Liver (tissue), 3 donors: ENCODE data around the gene YKT6.

Experiments used
- RAD21 ChIP-seq, 2 donors: IDR thresholded peaks; 2 replicates each; pipeline ENCODE4 v1.6.1; 2016; ENCODE audit warnings: antibody characterized with exemption in 2 of 2, mild to moderate bottlenecking in 2 of 2
- TF ChIP-seq, protein P1 (sequence below): fragments of 150-350 bp; IDR thresholded peaks from 2 replicates; pipeline ENCODE4 v1.5.1; 2017; ENCODE audit warnings: improper control_type of control experiment, low read depth, low read length; ENCODE audit not compliant: missing input control
- TF ChIP-seq, protein P2 (sequence below): IDR thresholded peaks from 2 replicates; pipeline ENCODE4 v1.6.1; 2016; ENCODE audit warnings: antibody characterized with exemption
- donor health status: healthy.
- donor health status: healthy.

DNA sequence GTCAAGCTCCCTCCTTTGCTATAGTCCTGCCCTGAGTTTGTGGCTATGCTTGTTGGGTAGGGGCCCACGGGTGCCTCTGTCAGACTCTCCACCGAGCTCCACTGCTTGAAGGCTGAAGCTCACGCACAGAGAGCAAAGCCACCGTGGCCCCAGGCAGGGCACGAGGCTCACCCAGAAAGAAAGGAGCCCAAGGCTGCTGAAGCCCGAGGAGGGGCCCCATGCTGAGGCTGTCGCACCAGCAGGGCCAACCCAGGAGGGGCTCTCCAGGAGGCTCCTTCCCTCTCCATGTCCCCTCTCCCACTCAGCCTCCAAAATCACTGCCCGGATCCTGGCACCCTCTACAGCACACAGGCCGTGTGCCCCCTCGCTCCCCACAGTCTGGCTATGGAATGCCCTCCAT is 50.5 kb downstream of the YKT6 start:
- TF ChIP-seq, protein P1, sequence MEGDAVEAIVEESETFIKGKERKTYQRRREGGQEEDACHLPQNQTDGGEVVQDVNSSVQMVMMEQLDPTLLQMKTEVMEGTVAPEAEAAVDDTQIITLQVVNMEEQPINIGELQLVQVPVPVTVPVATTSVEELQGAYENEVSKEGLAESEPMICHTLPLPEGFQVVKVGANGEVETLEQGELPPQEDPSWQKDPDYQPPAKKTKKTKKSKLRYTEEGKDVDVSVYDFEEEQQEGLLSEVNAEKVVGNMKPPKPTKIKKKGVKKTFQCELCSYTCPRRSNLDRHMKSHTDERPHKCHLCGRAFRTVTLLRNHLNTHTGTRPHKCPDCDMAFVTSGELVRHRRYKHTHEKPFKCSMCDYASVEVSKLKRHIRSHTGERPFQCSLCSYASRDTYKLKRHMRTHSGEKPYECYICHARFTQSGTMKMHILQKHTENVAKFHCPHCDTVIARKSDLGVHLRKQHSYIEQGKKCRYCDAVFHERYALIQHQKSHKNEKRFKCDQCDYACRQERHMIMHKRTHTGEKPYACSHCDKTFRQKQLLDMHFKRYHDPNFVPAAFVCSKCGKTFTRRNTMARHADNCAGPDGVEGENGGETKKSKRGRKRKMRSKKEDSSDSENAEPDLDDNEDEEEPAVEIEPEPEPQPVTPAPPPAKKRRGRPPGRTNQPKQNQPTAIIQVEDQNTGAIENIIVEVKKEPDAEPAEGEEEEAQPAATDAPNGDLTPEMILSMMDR = no peak
- TF ChIP-seq, protein P2, sequence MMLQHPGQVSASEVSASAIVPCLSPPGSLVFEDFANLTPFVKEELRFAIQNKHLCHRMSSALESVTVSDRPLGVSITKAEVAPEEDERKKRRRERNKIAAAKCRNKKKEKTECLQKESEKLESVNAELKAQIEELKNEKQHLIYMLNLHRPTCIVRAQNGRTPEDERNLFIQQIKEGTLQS = no peak
- TF ChIP-seq RAD21 (IDR thresholded peaks at IDR 0.05) = no peak
